Measurements from ENCODE around the gene MSMO1. TPM values are rescaled to one million over a fixed set of nuclear protein-coding genes. Genes with fewer than 3 reads are reported as not detected.

The MSMO1 gene
- total and polyA plus RNA-seq, 2 donors (not counting 1 experiment from before 2014, with no cell fraction given) = 7.3 to 30.8 TPM

DNA sequence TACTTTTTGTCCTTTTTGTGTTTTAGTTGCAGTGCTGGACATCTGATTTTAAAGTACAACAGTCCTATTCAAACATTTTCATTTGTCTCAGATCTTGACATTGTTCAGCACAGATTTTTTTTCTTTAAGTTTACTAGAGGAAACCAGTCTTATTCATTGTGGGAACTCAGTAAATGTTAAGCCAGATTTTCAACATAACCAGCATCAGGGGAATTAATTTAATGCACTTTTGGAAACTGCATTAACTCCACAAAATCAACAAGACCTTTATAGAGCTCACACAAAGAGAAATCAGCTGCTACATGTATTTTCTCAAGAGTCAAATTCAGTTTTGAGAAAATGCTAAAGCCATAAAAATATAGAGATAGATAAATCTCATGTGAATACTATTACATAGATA is 61.3 kb downstream of the MSMO1 start:
- H3K27me3 ChIP-seq (replicated peaks in 1 of 4; ENCODE audit: control extremely low read depth in 1 of 4, control insufficient read depth in 3 of 4, insufficient read depth in 4 of 4, low read length in 3 of 4) = peaks cover 0 to 6% (median 0%) of the 10 kb centered on the region in 4 experiments
- H3K4me3 ChIP-seq (ENCODE audit: control extremely low read depth in 1 of 5, extremely low read depth in 1 of 5, insufficient read depth in 1 of 5, low read depth in 2 of 5, low read length in 4 of 5) = no peak overlapping the region
- H3K4me1 ChIP-seq (ENCODE audit: control insufficient read depth in 2 of 2, insufficient read depth in 2 of 2, low read length in 2 of 2) = no peaks in the 10 kb centered on the region
- H3K9me3 ChIP-seq (ENCODE audit: control extremely low read depth in 1 of 3, control insufficient read depth in 2 of 3, insufficient read depth in 1 of 3, low read length in 2 of 3) = no peaks in the 10 kb centered on the region
- no peak overlapping the region for H2AFZ ChIP-seq (ENCODE audit: insufficient read depth, low read depth, low read length, poor library complexity, severe bottlenecking)
- POLR2A ChIA-PET = no interaction called here
- no peaks in the 10 kb centered on the region for H3K36me3 ChIP-seq (replicated peaks in 1 of 2; ENCODE audit: control extremely low read depth in 1 of 2, control insufficient read depth in 1 of 2, extremely low read depth in 1 of 2, insufficient read depth in 2 of 2, low read length in 1 of 2)
- no peaks in the 10 kb centered on the region for H3K79me2 ChIP-seq (ENCODE audit: control insufficient read depth, insufficient read depth, low read length)
- intact Hi-C loops (cut with micrococcal nuclease) = no loop called here
- Mint-ChIP-seq H3K4me3 (no peak overlapping the region), H3K27ac (no peak overlapping the region), H3K27me3 (peaks cover 45% of the 10 kb centered on the region), H3K4me1 (no peaks in the 10 kb centered on the region), H3K9me3 (ENCODE audit: insufficient read depth) (no peaks in the 10 kb centered on the region)
- DNase-seq (no peak), ATAC-seq (ENCODE audit: low read depth) (no peak)
- H3K9ac ChIP-seq (ENCODE audit: low read length) = no peak overlapping the region
- no peak overlapping the region for H3K4me2 ChIP-seq (replicated peaks; ENCODE audit: low read depth, low read length, poor library complexity, severe bottlenecking)
- CTCF ChIA-PET = no interaction called here
- no peaks in the 10 kb centered on the region for H4K20me1 ChIP-seq (ENCODE audit: control insufficient read depth, insufficient read depth, low read length, poor library complexity, severe bottlenecking)
- TF ChIP-seq EZH2 (IDR thresholded peaks at IDR 0.05; ENCODE audit: borderline replicate concordance, insufficient read depth, low read depth, low read length, poor library complexity, severe bottlenecking) = no peak
- TF ChIP-seq, protein P1, sequence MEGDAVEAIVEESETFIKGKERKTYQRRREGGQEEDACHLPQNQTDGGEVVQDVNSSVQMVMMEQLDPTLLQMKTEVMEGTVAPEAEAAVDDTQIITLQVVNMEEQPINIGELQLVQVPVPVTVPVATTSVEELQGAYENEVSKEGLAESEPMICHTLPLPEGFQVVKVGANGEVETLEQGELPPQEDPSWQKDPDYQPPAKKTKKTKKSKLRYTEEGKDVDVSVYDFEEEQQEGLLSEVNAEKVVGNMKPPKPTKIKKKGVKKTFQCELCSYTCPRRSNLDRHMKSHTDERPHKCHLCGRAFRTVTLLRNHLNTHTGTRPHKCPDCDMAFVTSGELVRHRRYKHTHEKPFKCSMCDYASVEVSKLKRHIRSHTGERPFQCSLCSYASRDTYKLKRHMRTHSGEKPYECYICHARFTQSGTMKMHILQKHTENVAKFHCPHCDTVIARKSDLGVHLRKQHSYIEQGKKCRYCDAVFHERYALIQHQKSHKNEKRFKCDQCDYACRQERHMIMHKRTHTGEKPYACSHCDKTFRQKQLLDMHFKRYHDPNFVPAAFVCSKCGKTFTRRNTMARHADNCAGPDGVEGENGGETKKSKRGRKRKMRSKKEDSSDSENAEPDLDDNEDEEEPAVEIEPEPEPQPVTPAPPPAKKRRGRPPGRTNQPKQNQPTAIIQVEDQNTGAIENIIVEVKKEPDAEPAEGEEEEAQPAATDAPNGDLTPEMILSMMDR (IDR thresholded peaks at IDR 0.05) = no peak
- H3K27ac ChIP-seq (ENCODE audit: low read length in 2 of 2) = no peak overlapping the region

Small RNAs within 50 kb of the gene (small RNA-seq; reads per million reads assigned to genes)
- not detected for gene MIR578 (ENCODE audit: insufficient read length, low read depth, low replicate concordance)

Other genes with a start within 250 kb of the MSMO1 start
- gene TMEM192, start 214.8 kb upstream of the MSMO1 start, total RNA-seq = 13.3 and 14.3 TPM in 2 replicates
- gene TMEM192, start 214.8 kb upstream of the MSMO1 start, polyA plus RNA-seq = 7.7 and 9.3 TPM in 2 replicates
- gene KLHL2, start 120.1 kb upstream of the MSMO1 start, total RNA-seq = 76.2 and 77.5 TPM in 2 replicates
- 7.8 and 16.8 TPM in 2 replicates for gene KLHL2, start 120.1 kb upstream of the MSMO1 start, polyA plus RNA-seq
- not detected in 2 replicates for gene CPE, start 51.3 kb downstream of the MSMO1 start, total RNA-seq
- not detected in 2 replicates for gene CPE, start 51.3 kb downstream of the MSMO1 start, polyA plus RNA-seq

Measured in B cell (primary cell).